Kidney epithelial cell (primary cell): Measurements from ENCODE around the gene BMERB1. TPM values are rescaled to one million over a fixed set of nuclear protein-coding genes. Genes with fewer than 3 reads are reported as not detected.

Source experiments
- DNase-seq: peaks from one replicate; pipeline ENCODE4 v3.0.0-alpha.2; 2010; ENCODE audit warnings: low read depth
- H3K27me3 ChIP-seq: 2 replicates; pipeline ENCODE4 v1.6.0; 2011; ENCODE audit warnings: low read length; ENCODE audit not compliant: control insufficient read depth, insufficient read depth
- H3K36me3 ChIP-seq: 2 replicates; pipeline ENCODE4 v1.5.1; 2011; ENCODE audit warnings: low read length; ENCODE audit not compliant: control insufficient read depth, insufficient read depth
- H3K4me3 ChIP-seq: 2 replicates; pipeline ENCODE4 v1.5.1; 2011; ENCODE audit warnings: low read depth, mild to moderate bottlenecking, control low read depth, low read length
- total RNA-seq: library from RNA; depleted of rRNA; stranded (reverse); fragments of >200 nt; gene quantifications from 2 replicates; pipeline ENCODE4 v1.2.3, GENCODE V29; 2015
- TF ChIP-seq, protein P1 (sequence below): IDR thresholded peaks from 2 replicates; pipeline ENCODE4 v1.5.1; 2011; ENCODE audit warnings: mild to moderate bottlenecking, moderate library complexity, low read length, control low read depth, inconsistent platforms; ENCODE audit not compliant: insufficient read depth, poor library complexity, severe bottlenecking

The BMERB1 gene
- total RNA-seq, 1 donor from 2014 or later, result 29.3 TPM

GRCh38 chr16:15607700-15608396 lies 173.5 kb downstream of the BMERB1 start:
- no peak for DNase-seq
- TF ChIP-seq, protein P1, sequence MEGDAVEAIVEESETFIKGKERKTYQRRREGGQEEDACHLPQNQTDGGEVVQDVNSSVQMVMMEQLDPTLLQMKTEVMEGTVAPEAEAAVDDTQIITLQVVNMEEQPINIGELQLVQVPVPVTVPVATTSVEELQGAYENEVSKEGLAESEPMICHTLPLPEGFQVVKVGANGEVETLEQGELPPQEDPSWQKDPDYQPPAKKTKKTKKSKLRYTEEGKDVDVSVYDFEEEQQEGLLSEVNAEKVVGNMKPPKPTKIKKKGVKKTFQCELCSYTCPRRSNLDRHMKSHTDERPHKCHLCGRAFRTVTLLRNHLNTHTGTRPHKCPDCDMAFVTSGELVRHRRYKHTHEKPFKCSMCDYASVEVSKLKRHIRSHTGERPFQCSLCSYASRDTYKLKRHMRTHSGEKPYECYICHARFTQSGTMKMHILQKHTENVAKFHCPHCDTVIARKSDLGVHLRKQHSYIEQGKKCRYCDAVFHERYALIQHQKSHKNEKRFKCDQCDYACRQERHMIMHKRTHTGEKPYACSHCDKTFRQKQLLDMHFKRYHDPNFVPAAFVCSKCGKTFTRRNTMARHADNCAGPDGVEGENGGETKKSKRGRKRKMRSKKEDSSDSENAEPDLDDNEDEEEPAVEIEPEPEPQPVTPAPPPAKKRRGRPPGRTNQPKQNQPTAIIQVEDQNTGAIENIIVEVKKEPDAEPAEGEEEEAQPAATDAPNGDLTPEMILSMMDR, result no peak
- H3K36me3 ChIP-seq, result peaks cover 3% of the 10 kb centered on the region
- no peak overlapping the region for H3K4me3 ChIP-seq
- no peaks in the 10 kb centered on the region for H3K27me3 ChIP-seq

DNA sequence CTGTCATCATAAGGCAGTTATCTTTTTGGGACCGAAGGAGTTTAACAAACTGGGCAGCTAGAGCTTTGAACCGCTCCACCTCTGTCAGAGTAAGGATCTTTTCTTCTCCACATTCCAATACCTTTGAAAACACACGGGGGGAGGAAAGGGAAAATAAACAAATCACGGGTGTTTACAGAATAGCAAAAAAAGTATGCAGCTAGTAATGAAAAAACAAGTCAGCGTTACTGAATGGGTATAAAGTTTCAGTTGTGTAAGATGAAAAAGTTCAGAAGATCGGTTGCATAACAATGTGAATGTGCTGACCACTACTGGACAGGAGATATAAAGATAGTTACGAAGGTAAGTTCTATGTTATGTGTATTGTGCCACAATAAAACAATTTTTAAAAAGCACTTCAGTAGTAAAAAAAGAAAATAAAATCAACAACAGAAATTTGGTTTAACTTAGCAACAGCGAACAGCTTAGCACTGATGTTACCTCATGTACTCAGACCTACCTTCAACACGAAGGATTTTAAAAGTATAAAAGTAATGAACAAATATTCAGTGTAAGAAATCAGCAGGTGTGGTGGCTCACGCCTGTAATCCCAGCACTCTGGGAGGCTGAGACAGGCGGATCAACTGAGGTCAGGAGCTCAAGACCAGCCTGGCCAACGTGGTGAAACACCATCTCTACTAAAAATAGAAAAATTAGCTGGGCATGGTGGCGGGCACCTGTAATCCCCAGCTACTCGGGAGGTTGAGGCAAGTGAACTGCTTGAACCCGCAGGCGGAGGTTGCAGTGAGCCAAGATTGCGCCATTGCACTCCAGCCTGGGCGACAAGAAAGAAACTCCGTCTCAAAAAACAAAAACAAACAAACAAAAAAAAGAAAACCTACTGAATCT lies 174.3 kb downstream of the BMERB1 start:
- no peak for DNase-seq
- TF ChIP-seq, protein P1, result no peak
- H3K36me3 ChIP-seq, result peaks cover 3% of the 10 kb centered on the region
- H3K4me3 ChIP-seq, result no peak overlapping the region
- no peaks in the 10 kb centered on the region for H3K27me3 ChIP-seq

GRCh38 chr16:15609286-15609649 lies 174.9 kb downstream of the BMERB1 start:
- peaks cover 1% of the 10 kb centered on the region for H3K36me3 ChIP-seq
- no peak for DNase-seq

GRCh38 chr16:15610369-15610871 lies 176.0 kb downstream of the BMERB1 start:
- Histone ChIP-seq H3K36me3 (peaks cover 1% of the 10 kb centered on the region), H3K27me3 (no peaks in the 10 kb centered on the region), H3K4me3 (no peak overlapping the region)
- DNase-seq, result no peak
- TF ChIP-seq, protein P1, result no peak

More at GRCh38 chr16:15609286-15609649, 174.9 kb downstream of the BMERB1 start:
- no peaks in the 10 kb centered on the region for H3K27me3 ChIP-seq
- TF ChIP-seq, protein P1, result no peak
- H3K4me3 ChIP-seq, result no peak overlapping the region

GRCh38 chr16:15611610-15612009 lies 177.2 kb downstream of the BMERB1 start:
- Histone ChIP-seq H3K4me3 (no peak overlapping the region), H3K27me3 (no peaks in the 10 kb centered on the region), H3K36me3 (peaks cover 1% of the 10 kb centered on the region)
- TF ChIP-seq, protein P1, result no peak
- no peak for DNase-seq
